ENCODE measurements around the gene GJD2.

Gene GJD2

DNA sequence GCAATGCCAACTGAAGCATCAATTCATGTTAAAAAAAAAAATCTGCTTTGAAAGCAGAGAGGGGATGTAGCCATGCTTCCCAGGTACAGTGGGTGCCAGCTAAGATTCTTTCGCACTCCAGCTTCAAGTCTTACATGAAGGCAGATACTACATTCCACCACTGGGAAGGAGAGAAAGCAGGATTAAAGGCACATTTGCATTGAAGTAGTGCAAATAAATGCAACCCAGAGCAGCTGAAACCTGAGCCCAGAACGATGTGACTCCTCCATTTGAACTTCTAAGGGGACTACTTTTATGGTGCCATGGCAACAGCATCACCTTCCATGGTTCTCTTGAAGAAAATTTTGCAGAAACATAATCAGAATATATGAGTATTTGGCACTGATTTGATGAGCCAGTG lies 19.1 kb upstream of the GJD2 start:
- no peak for DNase-seq (ENCODE audit: low read depth in 4 of 4, low spot score in 1 of 4)

DNA sequence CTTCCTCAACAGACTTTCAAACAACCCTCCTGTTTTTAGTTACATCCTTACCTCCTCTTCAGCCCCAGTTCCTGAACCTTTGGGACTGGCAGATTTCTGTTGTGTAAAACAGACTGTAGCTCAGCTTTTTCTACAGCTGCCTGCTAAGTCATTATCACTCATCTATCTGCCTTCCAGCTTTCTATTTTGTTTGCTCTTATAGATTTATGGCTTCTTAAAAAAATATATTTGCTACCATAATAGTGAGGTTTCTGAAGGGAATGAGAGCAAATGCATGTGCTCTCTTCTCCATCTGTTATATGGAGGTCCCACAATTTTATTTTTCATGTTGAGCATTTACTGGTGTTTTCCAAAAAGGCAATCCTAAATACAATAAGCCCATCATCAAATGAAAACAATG lies 18.2 kb upstream of the GJD2 start:
- no peak for DNase-seq (ENCODE audit: low read depth in 4 of 4, low spot score in 1 of 4)

DNA sequence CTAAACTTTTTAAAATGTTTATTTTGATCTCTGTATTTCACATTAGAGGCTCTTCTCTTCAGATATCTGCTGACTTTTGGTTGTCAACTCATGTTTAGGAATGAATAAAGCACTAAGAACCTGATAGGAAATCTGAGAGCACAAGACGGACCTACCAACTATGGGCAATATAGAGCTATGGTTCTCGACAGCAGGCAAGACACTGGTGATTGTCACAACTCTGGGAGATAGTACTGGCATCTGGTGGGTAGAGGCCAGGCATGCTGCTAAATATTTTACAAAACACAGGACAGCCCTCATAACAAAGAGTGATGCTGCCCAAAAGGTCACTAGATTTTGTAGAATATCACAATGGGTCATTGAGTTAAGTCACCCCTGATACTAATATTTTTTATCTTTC lies 17.5 kb upstream of the GJD2 start:
- DNase-seq (ENCODE audit: low read depth in 4 of 4, low spot score in 1 of 4) = no peak

DNA sequence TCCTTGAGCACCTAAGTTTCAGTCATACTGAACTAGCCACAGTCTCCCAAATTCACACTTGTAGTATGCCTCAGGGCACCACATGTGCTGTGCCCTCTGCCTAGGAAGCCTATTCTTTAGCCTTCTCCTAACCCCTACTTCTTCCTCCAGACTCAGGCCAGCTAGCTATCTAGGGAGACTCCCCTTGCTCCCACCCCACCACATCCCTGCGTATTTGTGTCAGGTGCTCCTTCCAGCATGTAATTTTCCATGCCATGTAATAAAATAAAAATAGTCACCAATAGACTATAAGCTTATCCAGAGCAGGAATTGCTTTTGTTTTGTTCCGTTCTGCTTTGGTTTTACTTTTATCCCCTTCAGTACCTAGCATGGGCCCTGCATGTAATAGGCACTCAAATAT lies 14.9 kb upstream of the GJD2 start:
- no peak for DNase-seq (ENCODE audit: low read depth in 4 of 4, low spot score in 1 of 4)

DNA sequence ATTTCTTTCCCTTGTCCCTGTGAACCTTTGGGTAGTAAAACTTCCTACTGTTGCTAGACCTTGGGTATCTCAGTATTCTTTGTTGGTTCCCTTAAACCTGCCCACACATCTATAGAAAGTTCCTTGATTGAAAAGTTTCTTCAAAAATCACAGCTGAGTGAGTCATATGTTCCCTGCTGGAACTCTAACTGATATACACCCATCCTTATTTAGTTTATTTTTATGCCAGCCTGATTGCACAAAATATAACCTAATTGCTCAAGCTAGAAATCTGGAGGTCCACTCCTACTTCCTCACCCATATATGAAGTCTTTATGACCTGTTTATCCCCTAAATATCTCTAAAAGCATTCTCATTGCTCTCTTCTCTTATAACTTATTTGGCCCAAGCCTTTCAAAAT lies 13.7 kb upstream of the GJD2 start:
- no peak for DNase-seq (ENCODE audit: low read depth in 4 of 4, low spot score in 1 of 4)

DNA sequence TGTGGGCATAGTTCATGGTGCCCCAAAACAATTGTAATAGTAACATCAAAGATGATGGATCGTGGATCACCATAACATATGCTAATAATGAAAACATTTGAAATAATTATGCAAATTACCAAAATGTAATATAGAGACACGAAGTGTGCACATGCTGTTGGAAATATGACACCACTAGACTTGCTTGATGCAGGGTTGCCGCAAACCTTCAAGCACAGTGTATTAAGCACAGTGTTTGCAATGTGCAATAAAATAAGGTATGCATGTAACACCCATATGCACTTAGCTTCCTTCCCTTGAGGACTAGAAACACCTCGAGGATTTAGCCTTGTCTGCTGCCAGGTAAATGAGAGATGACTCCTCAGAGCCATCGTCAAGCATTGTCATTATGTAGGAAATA lies 10.9 kb upstream of the GJD2 start:
- DNase-seq (ENCODE audit: low read depth in 4 of 4, low spot score in 1 of 4) = no peak

DNA sequence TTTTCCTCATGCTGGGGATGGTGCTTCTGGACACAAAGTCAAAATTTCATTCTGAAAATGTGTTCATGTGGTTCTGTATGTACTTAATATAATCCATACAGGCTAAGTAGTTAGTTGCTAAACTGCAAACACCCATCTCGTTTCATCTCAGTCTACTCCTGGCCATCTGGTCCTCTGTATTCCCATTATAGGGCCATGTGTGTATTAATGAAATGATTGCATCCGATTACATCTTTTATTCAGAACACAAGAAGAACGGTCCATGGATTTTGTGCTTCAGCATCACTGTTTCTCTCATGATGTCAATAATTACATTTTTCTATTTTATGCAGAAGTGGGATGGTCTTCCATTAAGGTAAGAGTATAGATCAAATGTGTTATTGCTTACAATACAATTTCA lies 6.1 kb upstream of the GJD2 start:
- no peak for DNase-seq (ENCODE audit: low read depth in 4 of 4, low spot score in 1 of 4)

DNA sequence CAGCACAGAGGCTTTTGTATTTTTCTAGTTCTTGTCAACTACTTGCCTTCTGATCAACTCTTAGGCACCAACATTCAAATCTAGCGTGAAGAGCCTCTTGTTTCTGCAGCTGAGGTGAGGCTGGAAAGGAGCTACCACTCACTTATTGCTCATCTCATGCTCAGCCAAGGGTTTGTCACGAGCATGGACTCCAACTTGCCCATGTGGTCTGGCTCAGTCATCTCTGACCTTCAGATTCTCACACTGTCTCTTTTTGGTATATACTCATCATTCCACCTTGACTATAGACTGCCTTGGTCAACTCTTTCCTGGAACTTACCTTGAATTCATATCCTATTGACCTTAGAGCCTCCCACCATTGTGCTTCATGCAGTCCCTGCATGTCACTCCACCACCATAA lies 5.2 kb upstream of the GJD2 start:
- no peak for DNase-seq (ENCODE audit: low read depth in 4 of 4, low spot score in 1 of 4)

DNA sequence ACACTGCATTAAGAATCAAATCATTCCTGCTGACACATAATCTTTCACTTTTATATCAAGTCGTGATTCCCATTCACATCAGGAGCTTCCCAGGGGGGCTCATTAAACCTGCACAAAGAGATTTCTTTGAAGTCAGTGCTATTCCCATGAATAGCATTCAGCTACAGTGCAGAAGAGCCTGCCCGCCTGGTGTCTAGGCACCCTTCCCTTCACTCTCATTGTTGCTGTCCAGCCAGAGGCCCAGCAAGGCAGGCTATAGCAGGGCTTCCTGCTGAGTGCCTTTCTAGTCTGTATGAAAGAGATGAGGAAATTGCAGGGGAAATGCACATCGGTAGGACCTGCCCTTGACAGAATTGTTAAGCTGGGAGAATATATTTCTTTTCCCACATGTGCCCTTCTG lies 4.5 kb upstream of the GJD2 start:
- no peak for DNase-seq (ENCODE audit: low read depth in 4 of 4, low spot score in 1 of 4)

DNA sequence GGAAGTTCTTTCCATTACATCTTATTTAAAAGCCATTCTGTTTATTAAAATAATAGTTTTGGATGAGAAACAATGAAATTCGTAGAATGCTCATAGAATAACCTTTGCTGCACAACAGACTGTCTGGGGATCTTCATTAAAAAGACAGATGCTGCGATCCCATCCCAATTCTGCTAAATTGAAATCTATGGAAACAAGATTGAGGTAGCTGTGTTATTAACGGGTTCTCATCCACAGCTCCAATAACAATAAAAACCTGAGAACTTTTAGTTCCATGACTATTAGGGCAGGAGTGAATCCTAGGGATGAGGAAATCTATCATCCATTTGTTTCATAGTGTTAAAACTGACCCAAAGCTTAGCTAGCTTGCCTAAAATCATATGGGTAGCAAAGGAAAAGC lies 2.5 kb upstream of the GJD2 start:
- no peak for DNase-seq (ENCODE audit: low read depth in 4 of 4, low spot score in 1 of 4)

DNA sequence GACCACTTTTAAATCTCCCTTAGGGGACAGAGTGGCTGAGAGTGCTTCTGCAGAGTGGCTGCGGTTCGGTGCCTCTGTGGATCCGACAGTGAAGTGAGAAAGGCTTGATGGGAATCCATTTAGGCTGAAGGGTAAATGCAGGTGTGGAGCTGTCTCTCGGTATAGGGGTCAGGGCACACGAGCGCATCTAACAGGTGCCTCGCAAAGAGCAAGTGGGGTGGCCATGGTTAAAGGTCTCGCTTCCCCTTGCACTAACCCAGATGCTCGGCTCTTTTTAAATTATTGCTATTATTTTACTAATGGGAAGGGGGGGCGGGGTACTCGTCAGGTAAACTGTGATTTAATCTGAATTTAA lies 598 bp upstream of the GJD2 start:
- no peak for DNase-seq (ENCODE audit: low read depth in 4 of 4, low spot score in 1 of 4)

DNA sequence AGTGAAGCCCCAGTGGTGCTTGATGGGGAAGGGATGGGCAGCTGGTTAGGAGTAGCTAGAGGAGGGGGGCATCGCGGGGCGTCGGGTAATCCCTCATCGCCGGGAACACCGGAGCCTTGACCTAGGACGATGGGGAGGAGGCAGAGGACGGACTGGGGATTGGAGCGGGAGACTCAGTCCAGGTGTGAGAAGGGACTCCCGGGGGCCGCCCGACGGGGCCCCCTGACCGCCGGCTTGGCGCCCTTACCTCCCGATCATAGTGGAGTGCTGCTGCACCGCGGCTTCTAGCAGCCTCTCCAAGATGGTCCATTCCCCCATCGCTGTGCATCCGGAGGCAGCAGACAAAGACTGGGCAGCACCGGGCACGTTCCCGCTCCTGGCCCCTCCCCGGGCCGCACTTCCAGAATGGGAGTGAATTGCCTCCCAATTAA lies 612 bp downstream of the GJD2 start:
- no peak for DNase-seq (ENCODE audit: low read depth in 4 of 4, low spot score in 1 of 4)

DNA sequence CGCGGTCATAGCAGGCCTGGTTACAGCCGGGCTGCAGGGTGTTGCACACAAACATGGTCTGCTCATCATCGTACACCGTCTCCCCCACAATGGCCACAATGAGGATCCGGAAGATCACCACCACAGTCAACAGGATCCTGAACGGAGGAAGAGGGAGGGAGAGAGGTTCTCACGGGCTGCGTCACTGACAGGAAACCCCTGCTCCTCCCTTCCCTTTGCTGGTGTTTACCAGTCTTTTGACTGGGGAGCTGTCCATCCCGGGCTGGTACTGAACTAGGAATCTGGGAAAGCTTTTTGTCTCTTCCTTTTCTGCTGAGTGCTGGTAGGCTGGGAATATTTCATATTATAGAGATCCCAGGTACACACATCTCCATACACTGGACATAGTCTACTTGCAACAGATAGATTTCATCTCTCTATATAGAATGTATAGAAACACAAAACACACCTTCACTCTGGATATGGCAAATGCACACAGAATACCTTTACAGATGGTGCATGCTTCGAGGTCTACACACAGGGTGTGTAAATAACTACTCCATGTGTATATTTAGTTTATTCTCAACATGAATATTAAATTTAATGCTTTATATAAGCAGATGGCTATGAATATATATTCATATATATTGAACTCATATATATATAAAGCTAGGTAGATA lies 1.4 kb downstream of the GJD2 start:
- no peak for DNase-seq (ENCODE audit: low read depth in 4 of 4, low spot score in 1 of 4)

DNA sequence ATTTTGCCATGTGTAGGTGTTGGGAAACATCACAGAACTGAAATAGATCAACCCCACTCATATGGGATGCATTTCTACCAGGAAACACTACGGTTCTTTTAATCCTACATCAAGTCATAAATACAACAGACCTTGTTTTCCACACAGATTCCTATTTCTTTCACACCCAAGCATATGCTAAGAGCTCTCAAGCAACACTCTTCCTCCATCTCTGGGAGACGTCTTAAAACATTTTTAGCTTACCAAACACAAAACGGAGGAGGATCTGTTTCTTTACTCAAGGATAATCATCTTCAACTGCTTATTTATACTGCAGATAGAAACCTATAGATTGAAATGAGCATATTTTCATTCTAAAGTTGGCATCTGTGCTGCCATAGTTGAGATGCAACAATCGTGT lies 5.1 kb downstream of the GJD2 start:
- DNase-seq (ENCODE audit: low read depth in 4 of 4, low spot score in 1 of 4) = no peak

DNA sequence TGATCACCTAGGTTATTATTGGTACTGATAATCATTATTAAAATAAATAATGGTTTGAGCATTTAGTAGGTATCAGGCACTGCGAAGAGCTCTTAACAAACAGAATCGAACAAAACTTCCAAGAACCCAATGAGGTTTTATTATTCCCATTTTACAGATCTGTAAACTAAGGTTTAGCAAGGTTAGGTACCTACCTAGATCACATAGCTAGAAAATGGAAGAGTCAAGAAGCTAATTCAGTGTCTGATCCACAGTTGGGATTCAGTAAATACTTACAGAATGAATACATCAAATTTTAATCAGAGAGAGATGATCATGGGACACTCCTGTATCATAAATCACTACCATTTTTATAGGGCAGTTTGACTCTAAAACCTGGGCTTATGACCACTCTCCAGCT lies 15.5 kb downstream of the GJD2 start:
- no peak for DNase-seq (ENCODE audit: low read depth in 4 of 4, low spot score in 1 of 4)

DNA sequence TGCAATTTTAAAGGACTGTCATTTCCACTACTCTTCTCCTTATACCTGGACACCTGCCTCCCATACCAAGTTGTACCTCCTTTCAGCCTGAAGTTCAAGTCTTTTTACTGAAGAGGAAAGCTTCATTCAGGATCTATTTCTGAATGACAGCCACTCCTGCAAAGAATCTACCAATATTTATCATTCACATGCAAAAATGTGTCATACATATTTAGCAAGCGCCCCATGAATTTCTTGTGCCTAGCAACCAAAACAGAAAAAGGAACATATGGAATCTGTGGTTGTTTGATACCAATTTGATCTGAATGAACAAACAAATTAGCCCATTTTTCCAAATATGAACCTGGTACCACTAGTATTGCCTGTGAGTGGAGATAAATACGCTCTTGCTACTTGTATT lies 16.8 kb downstream of the GJD2 start:
- DNase-seq (ENCODE audit: low read depth in 4 of 4, low spot score in 1 of 4) = no peak

DNA sequence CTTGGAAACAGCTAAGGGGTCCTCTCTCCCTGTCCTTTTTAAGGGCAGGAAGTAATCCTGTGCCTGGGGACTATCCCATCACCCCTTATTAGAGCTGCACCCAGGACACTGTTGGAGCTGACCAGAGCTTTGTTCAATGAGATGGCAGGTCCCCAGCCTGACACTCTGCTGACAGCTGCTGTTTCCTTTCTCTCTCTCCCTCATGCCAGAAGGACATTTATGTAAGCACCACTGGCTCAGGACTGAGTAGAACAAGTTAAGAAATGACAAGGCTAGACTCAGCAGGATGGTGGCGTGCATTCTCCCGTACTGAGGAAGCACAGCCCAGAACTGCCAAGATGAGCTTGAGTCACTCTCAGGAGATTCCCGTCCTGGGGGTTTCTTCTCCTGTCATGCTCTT lies 17.3 kb downstream of the GJD2 start:
- no peak for DNase-seq (ENCODE audit: low read depth in 4 of 4, low spot score in 1 of 4)

DNA sequence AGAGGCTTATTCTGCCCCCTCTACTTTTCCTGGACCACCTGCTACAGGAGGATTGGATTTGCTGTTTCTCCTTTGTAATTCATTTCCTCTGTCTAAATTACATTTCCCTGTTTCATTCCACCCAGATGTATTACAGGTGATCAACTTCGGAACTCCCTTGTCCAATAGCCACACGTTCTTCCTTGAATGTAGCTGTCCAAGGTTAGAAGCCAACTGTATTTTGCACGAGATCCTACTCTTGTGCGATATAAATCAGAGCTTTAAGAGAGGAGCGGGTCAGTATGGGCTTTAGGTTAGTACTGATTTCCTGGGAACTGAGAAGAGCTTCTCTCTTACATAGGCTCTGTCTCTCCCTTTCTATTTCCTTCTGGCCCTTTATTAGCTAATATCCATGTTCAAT lies 20.5 kb downstream of the GJD2 start:
- no peak for DNase-seq (ENCODE audit: low read depth in 4 of 4, low spot score in 1 of 4)

DNA sequence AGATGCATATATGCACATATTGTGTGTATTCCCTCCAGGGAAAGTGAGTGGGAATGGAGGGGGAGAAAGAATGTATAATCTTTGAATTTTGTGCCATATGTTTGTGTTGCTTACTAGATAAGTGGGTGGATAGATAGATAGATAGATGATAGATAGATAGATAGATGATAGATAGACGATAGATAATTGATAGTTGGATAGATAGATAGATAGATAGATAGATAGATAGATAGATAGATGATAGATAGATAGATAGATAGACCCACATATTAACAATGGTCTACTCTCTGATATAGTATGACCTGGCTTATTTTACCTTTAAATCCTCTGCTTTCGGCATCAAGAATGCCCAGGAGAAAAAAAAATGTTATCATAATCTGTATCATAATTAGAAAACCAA lies 21.2 kb downstream of the GJD2 start:
- DNase-seq (ENCODE audit: low read depth in 4 of 4, low spot score in 1 of 4) = no peak

DNA sequence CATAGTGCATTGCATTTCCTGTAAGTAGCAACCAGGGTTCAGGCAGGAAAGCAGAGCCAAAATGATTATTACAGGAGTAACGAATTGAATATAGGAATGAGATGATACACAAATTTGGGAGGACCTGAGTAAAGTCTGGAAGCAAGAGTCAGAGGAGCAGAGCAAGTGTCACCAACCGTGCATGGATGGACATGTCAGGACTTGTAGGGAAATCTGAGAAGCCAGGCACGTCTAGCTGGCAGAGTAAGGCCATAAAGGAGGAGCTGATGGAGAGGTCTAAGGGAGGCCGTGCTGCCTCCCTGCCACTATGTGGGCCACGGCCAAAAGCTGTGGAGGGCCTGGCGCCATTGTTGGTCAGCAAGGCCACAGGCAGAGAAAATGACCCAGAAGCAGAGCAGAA lies 22.4 kb downstream of the GJD2 start:
- no peak for DNase-seq (ENCODE audit: low read depth in 4 of 4, low spot score in 1 of 4)

DNA sequence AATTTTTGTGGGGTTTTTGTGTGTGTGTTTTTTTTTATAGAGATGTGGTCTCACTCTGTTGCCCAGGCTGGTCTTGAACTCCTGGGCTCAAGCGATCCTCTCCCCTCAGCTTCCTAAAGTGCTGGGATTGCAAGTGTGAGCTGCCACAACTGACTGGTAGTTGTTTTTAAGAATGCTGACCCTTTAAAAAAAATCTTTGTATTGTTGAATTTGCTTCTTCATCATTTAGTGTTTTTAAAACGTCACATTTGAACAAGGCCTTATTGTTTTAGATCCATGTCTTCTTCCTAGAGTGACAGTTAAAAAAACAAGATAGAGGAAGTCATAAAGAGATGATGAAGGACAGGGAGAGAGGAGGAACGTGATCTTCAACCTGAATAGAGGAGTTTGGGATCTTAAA lies 24.1 kb downstream of the GJD2 start:
- DNase-seq (ENCODE audit: low read depth in 4 of 4, low spot score in 1 of 4) = no peak

DNA sequence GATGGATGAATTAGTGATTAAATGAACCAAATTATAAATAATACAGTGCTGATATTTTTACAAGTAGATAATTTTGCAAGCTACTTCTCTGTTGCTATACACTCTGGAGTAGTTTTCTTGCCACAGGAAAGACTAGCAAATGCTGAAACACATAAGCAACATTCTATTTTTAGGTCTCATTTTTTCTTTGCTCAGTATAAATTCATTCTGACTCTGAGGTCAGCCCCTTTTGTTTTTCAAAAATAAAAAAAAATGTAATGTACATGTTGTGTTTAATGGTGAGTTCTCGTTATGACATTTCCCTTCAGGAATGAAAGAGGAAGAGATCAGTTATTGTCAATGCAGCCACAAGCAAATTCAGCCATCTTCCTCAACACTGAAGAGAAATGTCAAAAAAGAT lies 24.9 kb downstream of the GJD2 start:
- DNase-seq (ENCODE audit: low read depth in 4 of 4, low spot score in 1 of 4) = no peak

DNA sequence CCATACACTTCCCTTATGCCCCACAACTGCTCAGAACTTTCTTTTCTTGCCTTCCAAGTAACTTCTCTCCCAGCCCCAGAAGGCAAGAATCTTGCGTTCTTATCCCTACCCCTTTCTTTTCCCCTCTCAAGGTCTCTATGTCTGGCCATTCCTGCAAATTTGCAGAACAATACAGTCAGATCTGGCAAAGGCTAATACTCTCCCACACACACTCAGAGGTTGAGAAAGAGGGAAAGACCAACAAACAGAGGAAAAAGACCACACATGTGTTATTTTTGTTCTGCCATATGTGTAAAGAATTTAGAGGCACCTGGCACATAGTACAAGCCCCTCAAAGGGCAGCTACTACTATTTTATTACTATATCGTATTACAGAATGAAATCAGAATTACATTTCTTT lies 25.7 kb downstream of the GJD2 start:
- no peak for DNase-seq (ENCODE audit: low read depth in 4 of 4, low spot score in 1 of 4)
